ENCODE data around the gene MAP1LC3B. TPM values are rescaled to one million over a fixed set of nuclear protein-coding genes. Genes with fewer than 3 reads are reported as not detected.

MAP1LC3B gene
- 33.2 TPM for total RNA-seq

DNA sequence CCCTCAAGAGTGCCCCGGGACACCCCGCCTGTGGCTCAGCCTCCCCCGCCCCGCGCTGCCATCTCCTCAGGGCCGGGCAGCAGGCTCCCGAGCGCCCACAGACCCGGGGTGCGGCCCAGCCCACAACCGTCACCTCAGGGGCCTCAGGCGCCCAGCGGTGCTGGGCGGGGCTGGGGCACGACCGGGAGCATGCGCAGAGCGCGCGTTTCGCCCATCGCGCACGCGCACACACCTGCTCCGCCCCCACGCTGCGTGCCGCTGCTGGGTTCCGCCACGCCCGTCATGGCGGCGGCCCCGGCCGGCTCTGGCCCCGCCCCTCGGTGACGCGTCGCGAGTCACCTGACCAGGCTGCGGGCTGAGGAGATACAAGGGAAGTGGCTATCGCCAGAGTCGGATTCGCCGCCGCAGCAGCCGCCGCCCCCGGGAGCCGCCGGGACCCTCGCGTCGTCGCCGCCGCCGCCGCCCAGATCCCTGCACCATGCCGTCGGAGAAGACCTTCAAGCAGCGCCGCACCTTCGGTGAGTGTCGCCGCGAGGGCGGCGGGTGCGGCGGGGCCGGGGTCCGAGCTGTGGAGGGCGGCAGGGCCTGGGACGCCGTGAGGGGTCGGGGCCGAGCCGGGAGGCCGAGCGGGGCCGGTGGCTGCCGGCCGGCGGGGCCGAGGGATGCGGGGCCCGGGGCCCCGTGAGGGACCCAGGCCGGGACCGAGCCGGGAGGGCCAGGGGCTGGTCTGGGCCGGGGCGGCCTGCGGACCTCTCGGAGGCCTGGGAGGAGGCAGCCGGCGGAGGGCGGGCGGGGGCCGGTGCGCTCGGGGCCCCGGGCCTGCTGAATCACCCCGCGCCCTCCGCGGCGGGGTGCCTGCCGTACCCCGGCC is at the start of gene MAP1LC3B:
Gene MAP1LC3B, plus strand, starts transcription at position 387 of the 871 bp plus-strand sequence. Its CDS starts 92 bp downstream, at position 479.

DNA sequence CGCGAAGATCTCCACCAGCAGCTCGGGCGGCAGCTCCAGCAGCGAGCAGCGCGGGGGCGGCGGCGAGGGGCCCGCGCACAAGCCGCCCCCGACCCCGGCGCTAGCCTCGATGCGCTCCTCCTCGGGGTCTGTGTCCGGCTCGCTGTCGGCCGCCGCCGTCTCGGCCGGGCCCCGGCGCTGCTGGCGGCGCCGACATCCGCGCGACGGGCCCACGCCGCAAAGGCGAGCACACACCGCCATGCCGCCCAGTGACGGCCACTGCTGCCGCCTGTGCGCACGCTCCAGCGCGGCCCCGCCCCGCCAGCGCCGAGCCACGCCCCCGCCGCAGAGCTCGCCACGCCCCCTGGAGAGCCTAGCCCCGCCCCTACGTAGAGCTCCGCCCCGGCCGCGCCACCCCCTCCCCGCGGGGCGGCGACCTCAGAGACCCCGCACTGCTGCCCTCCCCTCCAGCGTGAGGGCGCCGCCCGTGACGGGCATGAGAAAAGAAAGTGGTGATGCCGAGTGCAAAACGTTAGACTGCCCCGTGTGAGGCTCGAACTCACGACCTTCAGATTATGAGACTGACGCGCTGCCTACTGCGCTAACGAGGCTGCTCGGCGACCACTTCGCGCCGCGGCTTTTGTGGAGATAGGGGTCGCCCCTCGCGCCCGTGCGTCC is 8.5 kb upstream of the MAP1LC3B start, which contains the start of gene FBXO31:
Gene FBXO31, minus strand, starts transcription at position 272 of the 657 bp plus-strand sequence. Its CDS starts 32 bp downstream, at position 240.

Other genes with a start within 250 kb of the MAP1LC3B start
- 11.0 TPM for gene C16orf95, start 74.9 kb upstream of the MAP1LC3B start, total RNA-seq
- gene FBXO31, start 8.6 kb upstream of the MAP1LC3B start, total RNA-seq: 30.4 TPM
- 66.7 TPM for gene ZCCHC14, start 100.7 kb downstream of the MAP1LC3B start, total RNA-seq
- 68.2 TPM for gene JPH3, start 210.2 kb downstream of the MAP1LC3B start, total RNA-seq